ENCODE data around the gene DNAH5. TPM values are rescaled to one million over a fixed set of nuclear protein-coding genes. Genes with fewer than 3 reads are reported as not detected.

DNAH5 gene
- polyA plus RNA-seq, 1 donor = 0.34 TPM

- Histone ChIP-seq H3K4me1 (ENCODE audit: control insufficient read depth, insufficient read depth, low read length) (no peaks in the 10 kb centered on the region), H3K36me3 (ENCODE audit: control insufficient read depth, insufficient read depth, low read length) (no peaks in the 10 kb centered on the region), H3K4me3 (ENCODE audit: low read length) (no peak overlapping the region), H3K9me3 (ENCODE audit: control insufficient read depth, low read depth, low read length) (no peaks in the 10 kb centered on the region), H3K27me3 (ENCODE audit: control insufficient read depth, insufficient read depth, low read length) (no peaks in the 10 kb centered on the region), H3K27ac (ENCODE audit: low read length) (no peak overlapping the region)
- DNase-seq = no peak
Measured at GRCh38 chr5:13649656-13650055, 294.8 kb downstream of the DNAH5 start.

GRCh38 chr5:13648822-13649221 is 295.7 kb downstream of the DNAH5 start:
- Histone ChIP-seq H3K27me3 (ENCODE audit: control insufficient read depth, insufficient read depth, low read length) (no peaks in the 10 kb centered on the region), H3K27ac (ENCODE audit: low read length) (no peak overlapping the region), H3K4me1 (ENCODE audit: control insufficient read depth, insufficient read depth, low read length) (no peaks in the 10 kb centered on the region), H3K4me3 (ENCODE audit: low read length) (no peak overlapping the region), H3K9me3 (ENCODE audit: control insufficient read depth, low read depth, low read length) (no peaks in the 10 kb centered on the region), H3K36me3 (ENCODE audit: control insufficient read depth, insufficient read depth, low read length) (no peaks in the 10 kb centered on the region)
- no CpG with 5 or more reads among the region's 3 CpGs for WGBS (ENCODE audit: insufficient coverage, low lambda C conversion rate)
- DNase-seq = no peak

- Histone ChIP-seq H3K36me3 (ENCODE audit: control insufficient read depth, insufficient read depth, low read length) (no peaks in the 10 kb centered on the region), H3K27me3 (ENCODE audit: control insufficient read depth, insufficient read depth, low read length) (no peaks in the 10 kb centered on the region), H3K27ac (ENCODE audit: low read length) (no peak overlapping the region), H3K9me3 (ENCODE audit: control insufficient read depth, low read depth, low read length) (no peaks in the 10 kb centered on the region), H3K4me3 (ENCODE audit: low read length) (no peak overlapping the region), H3K4me1 (ENCODE audit: control insufficient read depth, insufficient read depth, low read length) (no peaks in the 10 kb centered on the region)
- WGBS (ENCODE audit: insufficient coverage, low lambda C conversion rate) = no CpG with 5 or more reads among the region's 1 CpG
- no peak for DNase-seq
Measured at GRCh38 chr5:13643734-13644133, 300.8 kb downstream of the DNAH5 start.

GRCh38 chr5:13643196-13643595 is 301.3 kb downstream of the DNAH5 start:
- no peaks in the 10 kb centered on the region for H3K9me3 ChIP-seq (ENCODE audit: control insufficient read depth, low read depth, low read length)
- no peak overlapping the region for H3K4me3 ChIP-seq (ENCODE audit: low read length)
- H3K27ac ChIP-seq (ENCODE audit: low read length) = no peak overlapping the region
- no peaks in the 10 kb centered on the region for H3K36me3 ChIP-seq (ENCODE audit: control insufficient read depth, insufficient read depth, low read length)
- 100% methylated on average over 1 of the region's 2 CpGs for WGBS (ENCODE audit: insufficient coverage, low lambda C conversion rate)
- no peaks in the 10 kb centered on the region for H3K4me1 ChIP-seq (ENCODE audit: control insufficient read depth, insufficient read depth, low read length)
- DNase-seq = no peak
- no peaks in the 10 kb centered on the region for H3K27me3 ChIP-seq (ENCODE audit: control insufficient read depth, insufficient read depth, low read length)

Other genes with a start within 250 kb of the DNAH5 start
- 66.6 TPM for gene TRIO, start 198.7 kb upstream of the DNAH5 start, polyA plus RNA-seq

Measured in large intestine (tissue), 3 donors.